IMR-90 (cell line): ENCODE data around the gene AGBL5. TPM values are rescaled to one million over a fixed set of nuclear protein-coding genes. Genes with fewer than 3 reads are reported as not detected.

Experiments used
- ATAC-seq: fragments of 200-7000 bp; cut with Tn5 transposase; 2 replicates; pipeline ENCODE4 v1.9.1; 2020; ENCODE audit warnings: low read depth, mild to moderate bottlenecking, moderate library complexity
- BruUV-seq: library from RNA; stranded (reverse); fragments of 400-500 nt; replicated peaks from 2 replicates; lab custom pipeline; 2021; lab: Mats Ljungman, UMichigan
- CTCF ChIA-PET: fragments of 300-600 bp; formaldehyde crosslinking; extraction: SDS; loops from one replicate; lab custom pipeline; 2021; ENCODE audit warnings: antibody characterized with exemption; lab: Yijun Ruan, JAX
- POLR2A ChIA-PET: fragments of 300-600 bp; sonication (Branson Sonifier 250); formaldehyde crosslinking; loops from one replicate; lab custom pipeline; 2022; ENCODE audit warnings: antibody characterized with exemption; ENCODE audit not compliant: unreplicated experiment; lab: Charles Lee
- DNase-seq: peaks from one replicate; pipeline ENCODE4 v3.0.0; 2013
- H2AFZ ChIP-seq: replicated peaks from 2 replicates; pipeline ENCODE3; 2013; ENCODE audit warnings: low read length, mild to moderate bottlenecking; ENCODE audit not compliant: poor library complexity
- H2AK5ac ChIP-seq: 2 replicates; pipeline ENCODE4 v1.6.1; 2013; ENCODE audit warnings: low read depth, low read length, inconsistent platforms
- H2AK9ac ChIP-seq: replicated peaks from 2 replicates; pipeline ENCODE3; 2013; ENCODE audit warnings: mild to moderate bottlenecking, low read depth, low read length, moderate library complexity; ENCODE audit not compliant: poor library complexity
- H2BK120ac ChIP-seq: 2 replicates; pipeline ENCODE4 v1.6.1; 2013; ENCODE audit warnings: low read depth, low read length, inconsistent platforms
- H2BK15ac ChIP-seq: 3 replicates; pipeline ENCODE4 v1.6.1; 2013; ENCODE audit warnings: low read depth, low read length, inconsistent platforms
- H2BK20ac ChIP-seq: 2 replicates; pipeline ENCODE4 v1.6.1; 2013; ENCODE audit warnings: low read depth, mild to moderate bottlenecking, inconsistent platforms, low read length, moderate library complexity
- H2BK5ac ChIP-seq: 2 replicates; pipeline ENCODE4 v1.6.1; 2013; ENCODE audit warnings: mild to moderate bottlenecking, low read depth, low read length, inconsistent platforms; ENCODE audit not compliant: poor library complexity, severe bottlenecking
- H3K14ac ChIP-seq: replicated peaks from 2 replicates; pipeline ENCODE4 v1.6.1; 2013; ENCODE audit warnings: low read depth, low read length, inconsistent platforms
- H3K18ac ChIP-seq: 2 replicates; pipeline ENCODE4 v1.6.1; 2013; ENCODE audit warnings: low read depth, low read length, control low read depth
- H3K23ac ChIP-seq: 2 replicates; pipeline ENCODE4 v1.6.1; 2013; ENCODE audit warnings: low read depth, low read length, inconsistent platforms
- H3K27ac ChIP-seq: 2 replicates; pipeline ENCODE4 v1.5.1; 2013; ENCODE audit warnings: mild to moderate bottlenecking, control low read depth, low read length; ENCODE audit not compliant: insufficient read depth
- H3K27me3 ChIP-seq: 2 replicates; pipeline ENCODE4 v1.6.1; 2013; ENCODE audit warnings: low read length; ENCODE audit not compliant: control insufficient read depth, insufficient read depth
- H3K36me3 ChIP-seq: 2 replicates; pipeline ENCODE4 v1.6.1; 2013; ENCODE audit warnings: low read length, mixed read lengths; ENCODE audit not compliant: control insufficient read depth, insufficient read depth
- H3K4ac ChIP-seq: 2 replicates; pipeline ENCODE4 v1.6.1; 2013; ENCODE audit warnings: low read depth, low read length, inconsistent platforms
- H3K4me1 ChIP-seq: 2 replicates; pipeline ENCODE4 v1.6.1; 2013; ENCODE audit warnings: low read length, mixed read lengths; ENCODE audit not compliant: control insufficient read depth, insufficient read depth
- H3K4me2 ChIP-seq: 2 replicates; pipeline ENCODE4 v1.6.1; 2013; ENCODE audit warnings: low read depth, mild to moderate bottlenecking, control low read depth, low read length, moderate library complexity
- H3K4me3 ChIP-seq: 2 replicates; pipeline ENCODE4 v1.5.1; 2013; ENCODE audit warnings: low read depth, mild to moderate bottlenecking, control low read depth, low read length, moderate library complexity; ENCODE audit not compliant: insufficient read depth
- H3K56ac ChIP-seq: 2 replicates; pipeline ENCODE4 v1.6.1; 2013; ENCODE audit warnings: low read length, inconsistent platforms; ENCODE audit not compliant: insufficient read depth; ENCODE audit errors: extremely low read depth
- H3K79me1 ChIP-seq, 2 experiments: 2 replicates each; pipeline ENCODE4 v1.6.1; 2013; ENCODE audit warnings: low read length in 2 of 2, inconsistent platforms in 1 of 2, low read depth in 1 of 2
- H3K9ac ChIP-seq: 2 replicates; pipeline ENCODE4 v1.6.1; 2013; ENCODE audit warnings: low read depth, low read length, control low read depth
- H3K9me1 ChIP-seq: 2 replicates; pipeline ENCODE4 v1.6.1; 2013; ENCODE audit warnings: low read length, inconsistent platforms; ENCODE audit not compliant: insufficient read depth
- H3K9me3 ChIP-seq: 2 replicates; pipeline ENCODE4 v1.6.1; 2013; ENCODE audit warnings: low read length; ENCODE audit not compliant: control insufficient read depth, insufficient read depth
- H4K20me1 ChIP-seq: 2 replicates; pipeline ENCODE4 v1.6.1; 2013; ENCODE audit warnings: low read length, inconsistent platforms; ENCODE audit not compliant: insufficient read depth
- H4K5ac ChIP-seq: 2 replicates; pipeline ENCODE4 v1.6.1; 2013; ENCODE audit warnings: mild to moderate bottlenecking, low read depth, low read length, control low read depth
- H4K8ac ChIP-seq, 2 experiments: 2 replicates each; pipeline ENCODE4 v1.6.1; 2013; ENCODE audit warnings: low read depth in 2 of 2, low read length in 2 of 2, control low read depth in 1 of 2, inconsistent platforms in 1 of 2
- H4K91ac ChIP-seq: 2 replicates; pipeline ENCODE4 v1.6.1; 2013; ENCODE audit warnings: low read depth, low read length, inconsistent platforms; ENCODE audit not compliant: insufficient read depth
- BHLHE40 ChIP-seq: fragments of 150-350 bp; IDR thresholded peaks from 2 replicates; pipeline ENCODE4 v1.6.1; 2016; ENCODE audit warnings: mild to moderate bottlenecking, low read depth, low read length
- CEBPB ChIP-seq: IDR thresholded peaks from 2 replicates; pipeline ENCODE4 v1.6.1; 2012; ENCODE audit warnings: low read depth, low read length, improper control_type of control experiment
- CTCF ChIP-seq: conservative IDR thresholded peaks from 2 replicates; pipeline ENCODE4 v1.5.1; 2012; ENCODE audit warnings: mild to moderate bottlenecking, low read depth, low read length, improper control_type of control experiment
- MXI1 ChIP-seq: IDR thresholded peaks from 2 replicates; pipeline ENCODE4 v1.6.1; 2012; ENCODE audit warnings: low read depth, mild to moderate bottlenecking, low read length, moderate library complexity, borderline replicate concordance
- RAD21 ChIP-seq: IDR thresholded peaks from 2 replicates; pipeline ENCODE4 v1.6.1; 2012; ENCODE audit warnings: low read length, improper control_type of control experiment
- RCOR1 ChIP-seq: IDR thresholded peaks from 2 replicates; pipeline ENCODE4 v1.6.1; 2012; ENCODE audit warnings: mild to moderate bottlenecking, low read length, improper control_type of control experiment; ENCODE audit not compliant: insufficient replicate concordance
- RFX5 ChIP-seq: IDR thresholded peaks from 2 replicates; pipeline ENCODE4 v1.8.0; 2012; ENCODE audit warnings: low read depth, mild to moderate bottlenecking, low read length, moderate library complexity
- WGBS, 2 experiments: methylation state at CpG; one replicate each; pipeline versions ENCODE4 v1.1.5 to v1.1.7; 2013; ENCODE audit warnings: missing lambda C conversion rate in 2 of 2; ENCODE audit not compliant: insufficient read length in 1 of 2; ENCODE audit errors: extremely low coverage in 2 of 2; 5-methylcytosine and 5-hydroxymethylcytosine counted together
- dilution Hi-C: fragments of 300-500 bp; cut with HindIII; formaldehyde crosslinking; loops from one replicate; pipeline ENCODE4 v1.14.3; 2018; ENCODE audit warnings: low sequenced_read_pairs; ENCODE audit not compliant: unreplicated experiment
- in situ Hi-C: fragments of 300-500 bp; cut with MboI; formaldehyde crosslinking; loops from 3 replicates; pipeline ENCODE4 v1.14.3; 2019; ENCODE audit warnings: low sequenced_read_pairs, inconsistent platforms, mixed read lengths
- intact Hi-C: fragments of 100-400 bp; cut with micrococcal nuclease; formaldehyde crosslinking; loops from 2 replicates; pipeline ENCODE4 v1.10.0; 2022
- polyA plus RNA-seq, 3 experiments: library from polyadenylated mRNA; depleted of rRNA; stranded (reverse); fragments of >200 nt; gene quantifications; 2 replicates each; pipeline ENCODE4 v1.2.3, GENCODE V29; 2012; ENCODE audit warnings: low replicate concordance in 1 of 3
- total RNA-seq: library from RNA; depleted of rRNA; stranded (reverse); fragments of >200 nt; gene quantifications from 2 replicates; pipeline ENCODE4 v1.2.3, GENCODE V29; 2012
- TF ChIP-seq, protein P1 (sequence below): fragments of 150-350 bp; IDR thresholded peaks from 2 replicates; pipeline ENCODE4 v1.6.1; 2016; ENCODE audit warnings: low read depth, mild to moderate bottlenecking, low read length, moderate library complexity, borderline replicate concordance

Gene AGBL5
- total and polyA plus RNA-seq, 2 of the 4 experiments (the other 2 are of a cell fraction): 19.0 to 26.2 TPM

GRCh38 chr2:27080140-27080469, 28.6 kb downstream of the AGBL5 start:
- Histone ChIP-seq H4K5ac (peak overlapping the region; percentile 61), H3K4ac (peak overlapping the region; percentile 89), H3K9me1 (peaks cover 7% of the 10 kb centered on the region; the same call in 1 of the 2 replicates), H3K9ac (peak overlapping the region; percentile 97), H2AK5ac (peak overlapping the region; percentile 89), H4K8ac (peak overlapping the region in 1 of 2 experiments; percentile 92; a peak in 2 of 4 replicates), H4K20me1 (peaks cover 14% of the 10 kb centered on the region), H3K23ac (peak overlapping the region; percentile 86), H3K14ac (peak overlapping the region; percentile 82), H2AK9ac (peak overlapping the region; percentile 94), H3K4me2 (peak overlapping the region; percentile 98), H2BK5ac (peak overlapping the region; percentile 91), H2AFZ (peak overlapping the region; percentile 83), H3K27me3 (no peaks in the 10 kb centered on the region), H3K36me3 (peaks cover 27% of the 10 kb centered on the region; the same call in 1 of the 2 replicates), H2BK20ac (no peak overlapping the region; the same call in 1 of the 2 replicates), H3K56ac (peak overlapping the region; percentile 78; the same call in 1 of the 2 replicates), H3K79me1 (peaks cover 3 to 57% of the 10 kb centered on the region in 2 experiments; a peak in 3 of 4 replicates), H2BK15ac (peak overlapping the region; percentile 57; the same call in 1 of the 3 replicates), H3K9me3 (no peaks in the 10 kb centered on the region), H3K4me3 (peak overlapping the region; percentile 82), H2BK120ac (peak overlapping the region; percentile 36), H4K91ac (peak overlapping the region; percentile 80), H3K18ac (peak overlapping the region; percentile 93), H3K4me1 (peaks cover 20% of the 10 kb centered on the region), H3K27ac (peak overlapping the region; percentile 98)
- dilution Hi-C loops: no loop called here
- ChIA-PET POLR2A (no interaction called here), CTCF (interaction anchor here (1.3 kb wide), 1 partner anchor 12 kb away, joined by 4 read pairs; no protein-coding TSS in a partner anchor)
- in situ Hi-C loops: no loop called here
- ATAC-seq: no peak
- TF ChIP-seq RCOR1 (no peak), RFX5 (no peak), MXI1 (no peak), BHLHE40 (no peak), CTCF (no peak), RAD21 (no peak), CEBPB (no peak)
- TF ChIP-seq, protein P1, sequence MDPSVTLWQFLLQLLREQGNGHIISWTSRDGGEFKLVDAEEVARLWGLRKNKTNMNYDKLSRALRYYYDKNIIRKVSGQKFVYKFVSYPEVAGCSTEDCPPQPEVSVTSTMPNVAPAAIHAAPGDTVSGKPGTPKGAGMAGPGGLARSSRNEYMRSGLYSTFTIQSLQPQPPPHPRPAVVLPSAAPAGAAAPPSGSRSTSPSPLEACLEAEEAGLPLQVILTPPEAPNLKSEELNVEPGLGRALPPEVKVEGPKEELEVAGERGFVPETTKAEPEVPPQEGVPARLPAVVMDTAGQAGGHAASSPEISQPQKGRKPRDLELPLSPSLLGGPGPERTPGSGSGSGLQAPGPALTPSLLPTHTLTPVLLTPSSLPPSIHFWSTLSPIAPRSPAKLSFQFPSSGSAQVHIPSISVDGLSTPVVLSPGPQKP: no peak
- no peak for DNase-seq
- intact Hi-C loops: no loop called here
- 90% methylated on average over 2 of the region's 7 CpGs; no CpG with 5 or more reads in 1 of the 2 experiments for WGBS, 2 experiments
- no TSS peak for BruUV-seq
